ENCODE results near the gene PPP2R3B.

Gene PPP2R3B

GRCh38 chrX:292900-293897, 93.5 kb downstream of the PPP2R3B start:
- DNase-seq, result no peak

- no peak for DNase-seq
Observed at GRCh38 chrX:291411-291901, 95.3 kb downstream of the PPP2R3B start.

- DNase-seq, result no peak
Observed at GRCh38 chrX:290476-291166, 96.1 kb downstream of the PPP2R3B start.

- DNase-seq, result no peak
Observed at GRCh38 chrX:288561-288991, 98.1 kb downstream of the PPP2R3B start.

GRCh38 chrX:287670-288069, 99.0 kb downstream of the PPP2R3B start:
- no peak for DNase-seq

GRCh38 chrX:285076-285677, 101.5 kb downstream of the PPP2R3B start:
- DNase-seq, result no peak

Measured in right forelimb (tissue), 1 donor.